Heart left ventricle (tissue), 16 donors: ENCODE measurements around the gene PCMT1. TPM values are rescaled to one million over a fixed set of nuclear protein-coding genes. Genes with fewer than 3 reads are reported as not detected.

Source experiments
- ATAC-seq, 4 donors: fragments of 200-7000 bp; cut with Tn5 transposase; one replicate each; pipeline ENCODE4 v1.9.1; 2020 to 2022; ENCODE audit warnings: moderate library complexity in 4 of 4, mild to moderate bottlenecking in 3 of 4, moderate number of reproducible peaks in 1 of 4
- DNase-seq, 5 donors: peaks; one replicate each; pipeline ENCODE4 v3.0.0-alpha.2; 2020
- H3K27ac ChIP-seq, 12 donors: fragments of 200-600 bp; sonication (generic) in 4 of 12; one replicate each; pipeline versions ENCODE4 v1.5.0 to v1.8.0; 2016 to 2022; ENCODE audit warnings: mild to moderate bottlenecking in 2 of 12
- H3K27me3 ChIP-seq, 9 donors: fragments of 200-600 bp; sonication (generic) in 2 of 9; one replicate each; pipeline versions ENCODE4 v1.5.1 to v1.8.0; 2016 to 2022; ENCODE audit warnings: mild to moderate bottlenecking in 3 of 9
- H3K36me3 ChIP-seq, 9 donors: fragments of 200-600 bp; sonication (generic) in 2 of 9; one replicate each; pipeline versions ENCODE4 v1.5.0 to v1.8.0; 2018 to 2022; ENCODE audit warnings: mild to moderate bottlenecking in 2 of 9
- H3K4me1 ChIP-seq, 12 donors: fragments of 200-600 bp; sonication (generic) in 4 of 12; one replicate each; pipeline versions ENCODE4 v1.5.0 to v1.8.0; 2016 to 2022; ENCODE audit warnings: mild to moderate bottlenecking in 3 of 12
- H3K4me3 ChIP-seq, 12 donors: fragments of 200-600 bp; sonication (generic) in 4 of 12; one replicate each; pipeline versions ENCODE4 v1.5.0 to v1.8.0; 2017 to 2022; ENCODE audit warnings: mild to moderate bottlenecking in 9 of 12, moderate library complexity in 4 of 12
- H3K9me3 ChIP-seq, 12 donors: fragments of 200-600 bp; sonication (generic) in 4 of 12; one replicate each; pipeline versions ENCODE4 v1.5.0 to v1.8.0; 2016 to 2022; ENCODE audit warnings: mild to moderate bottlenecking in 1 of 12
- POLR2A ChIP-seq, 2 donors: fragments of 450-650 bp; IDR thresholded peaks; one replicate each; pipeline ENCODE4 v1.6.1; 2017; ENCODE audit warnings: antibody characterized with exemption in 2 of 2, mild to moderate bottlenecking in 2 of 2, moderate library complexity in 2 of 2
- WGBS, 4 donors: extraction: QIAGEN DNeasy Blood & Tissue Kit in 2 of 4; methylation state at CpG; one replicate each; pipeline versions ENCODE4 v1.1.5 to v1.1.7; 2013 to 2018; 5-methylcytosine and 5-hydroxymethylcytosine counted together
- intact Hi-C, 10 donors: fragments of 100-400 bp; cut with DNase I; formaldehyde crosslinking; loops; one replicate each; pipeline versions ENCODE4 v1.11.1 to v1.14.2; 2022
- polyA plus RNA-seq, 2 donors: library from polyadenylated mRNA; stranded (reverse); fragments of 200-250 nt; gene quantifications; one replicate each; pipeline ENCODE4 v1.2.3, GENCODE V29; 2013
- total RNA-seq, 9 donors: library from RNA; depleted of rRNA in 2 of 9; stranded (reverse); fragments of >200 nt in 2 of 9; fragmentation: NEBNext Ultra II Directional in 3 of 9; extraction: Animal tissue kit (Norgen Biotek cat#: 25700) in 3 of 9; gene quantifications; one replicate each; pipeline versions ENCODE4 v1.1.0 to v1.2.4, GENCODE V29; 2016 to 2023
- TF ChIP-seq, protein P1 (sequence below), 12 donors: fragments of 200-600 bp; sonication (generic) in 4 of 12; IDR thresholded peaks; one replicate each; pipeline versions ENCODE4 v1.5.0 to v1.8.0; 2018 to 2022; ENCODE audit warnings: antibody characterized with exemption in 12 of 12, mild to moderate bottlenecking in 5 of 12
- donor health status: ischemic (EF 13 %, LVEDD 7.1; RV severe dilation, severe dysfunction).
- donor health status: healthy with polysubstance abuse.
- donor health status: DM: no; HTN: yes; CAD: no.
- donor health status: DM: no; HTN: no; CAD: no.
- donor health status: ischemic (EF 25% LVEDD 6.9; RV normal size, moderate dysfunction).
- donor health status: ischemic (EF 25% LVEDD 5.7; RV mildly dilated, moderate dysfunction).
- donor health status: healthy.
- donor health status: DM: yes; HTN: yes; CAD: no.
- donor health status: ischemic (EF 35%, LVEDD 5.7; RV mildly dilated, moderate dysfunction).
- donor health status: nonischemic (EF 11% LVEDD 7.7; RV severe dilation, severe dysfunction).
- donor health status: DM: yes; HTN: yes; CAD: no.
- donor health status: PGD.
- donor health status: ischemic (EF 29% LVEDD 5.4; RV normal size, mild dysfunction).
- donor health status: nonischemic (EF 23%, LVEDD 6.1; RV moderate dilation, normal function).

Gene PCMT1
- total and polyA plus RNA-seq, 11 donors = 72.2 to 243 (median 164) TPM

DNA sequence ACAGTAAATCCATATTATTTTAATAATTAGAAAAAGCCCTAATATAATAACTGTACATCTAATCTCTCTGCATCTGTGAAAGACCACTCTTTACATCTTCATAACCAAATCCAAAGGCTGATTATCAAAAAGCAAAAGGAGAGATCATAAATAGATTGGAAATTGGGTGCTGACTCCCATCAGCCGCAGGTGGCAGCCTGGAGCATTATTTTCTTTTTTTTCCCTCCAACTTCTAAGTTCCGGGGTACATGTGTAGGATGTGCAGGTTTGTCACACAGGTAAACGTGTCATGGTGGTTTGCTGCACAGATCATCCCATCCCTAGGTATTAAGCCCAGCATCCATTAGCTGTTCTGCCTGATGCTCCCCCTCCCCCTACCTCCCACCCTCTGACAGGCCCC lies 84.1 kb downstream of the PCMT1 start:
- Histone ChIP-seq H3K27me3 (no peaks in the 10 kb centered on the region), H3K36me3 (peaks cover 0 to 44% (median 0%) of the 10 kb centered on the region in 9 donors), H3K4me1 (no peaks in the 10 kb centered on the region), H3K27ac (no peak overlapping the region), H3K4me3 (no peak overlapping the region), H3K9me3 (peaks cover 0 to 3% (median 0%) of the 10 kb centered on the region in 12 donors)
- ATAC-seq = no peak
- TF ChIP-seq POLR2A (IDR thresholded peaks at IDR 0.05) = no peak
- TF ChIP-seq, protein P1, sequence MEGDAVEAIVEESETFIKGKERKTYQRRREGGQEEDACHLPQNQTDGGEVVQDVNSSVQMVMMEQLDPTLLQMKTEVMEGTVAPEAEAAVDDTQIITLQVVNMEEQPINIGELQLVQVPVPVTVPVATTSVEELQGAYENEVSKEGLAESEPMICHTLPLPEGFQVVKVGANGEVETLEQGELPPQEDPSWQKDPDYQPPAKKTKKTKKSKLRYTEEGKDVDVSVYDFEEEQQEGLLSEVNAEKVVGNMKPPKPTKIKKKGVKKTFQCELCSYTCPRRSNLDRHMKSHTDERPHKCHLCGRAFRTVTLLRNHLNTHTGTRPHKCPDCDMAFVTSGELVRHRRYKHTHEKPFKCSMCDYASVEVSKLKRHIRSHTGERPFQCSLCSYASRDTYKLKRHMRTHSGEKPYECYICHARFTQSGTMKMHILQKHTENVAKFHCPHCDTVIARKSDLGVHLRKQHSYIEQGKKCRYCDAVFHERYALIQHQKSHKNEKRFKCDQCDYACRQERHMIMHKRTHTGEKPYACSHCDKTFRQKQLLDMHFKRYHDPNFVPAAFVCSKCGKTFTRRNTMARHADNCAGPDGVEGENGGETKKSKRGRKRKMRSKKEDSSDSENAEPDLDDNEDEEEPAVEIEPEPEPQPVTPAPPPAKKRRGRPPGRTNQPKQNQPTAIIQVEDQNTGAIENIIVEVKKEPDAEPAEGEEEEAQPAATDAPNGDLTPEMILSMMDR (IDR thresholded peaks at IDR 0.05) = no peak
- 89 to 98% (median 94%) methylated on average over 3 of the region's 3 CpGs for WGBS, 4 donors
- no peak for DNase-seq
- intact Hi-C loops = loop anchor here (1.0 to 10.0 kb wide), 9 partner anchors 31 to 191 kb away; partner anchors contain the start of genes LRP11 (in 5 of the 10) and RAET1L (in 1 of the 10)

DNA sequence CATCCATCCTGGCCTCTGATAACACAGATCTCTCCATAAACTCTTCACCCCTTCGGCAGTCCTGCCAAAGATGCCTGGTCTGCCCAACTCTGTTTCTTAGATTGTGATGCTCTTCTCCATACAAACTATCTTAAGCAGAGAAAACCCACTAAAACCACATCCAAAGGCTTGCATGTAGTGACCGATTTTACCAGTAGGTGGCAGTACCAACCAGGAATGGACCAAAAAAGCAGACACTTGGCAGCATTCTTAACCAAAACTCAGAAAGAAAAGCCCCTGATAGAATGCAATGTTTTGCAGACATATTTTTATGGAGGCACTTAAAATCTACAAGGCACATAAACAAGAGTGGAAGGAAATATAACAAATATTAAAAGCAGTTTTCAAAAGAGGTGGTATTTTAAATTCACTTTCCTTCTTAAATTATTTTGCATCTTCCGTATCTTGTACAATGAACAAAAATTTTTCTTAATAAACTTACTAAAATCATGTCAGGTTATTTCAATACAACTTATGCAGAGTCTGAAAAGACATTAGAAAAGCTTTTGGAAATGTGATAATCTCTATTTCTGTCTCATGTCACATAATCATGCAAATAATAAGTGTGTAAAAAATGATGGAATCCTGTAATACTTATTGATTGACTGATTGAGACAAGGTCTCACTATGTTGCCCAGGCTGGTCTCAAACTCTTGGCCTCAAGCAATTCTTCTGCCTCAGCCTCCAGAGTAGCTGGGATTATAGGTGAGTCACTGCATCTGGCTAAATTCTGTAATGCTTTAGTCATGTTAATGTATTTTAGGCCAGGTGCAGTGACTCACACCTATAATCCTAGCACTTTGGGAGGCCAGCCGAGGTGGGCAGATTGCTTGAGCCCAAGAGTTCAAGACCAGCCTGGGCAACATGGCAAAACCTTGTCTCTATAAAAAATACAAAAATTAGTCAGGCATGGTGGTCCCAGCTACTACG lies 85.3 kb downstream of the PCMT1 start:
- ATAC-seq (peak in 2 of 4 donors; percentile 42 to 62), DNase-seq (peak in 2 of 5 donors; percentile 36 to 50)
- WGBS, 4 donors = 54 to 57% (median 55%) methylated on average over 5 of the region's 5 CpGs
- Histone ChIP-seq H3K4me3 (no peak overlapping the region), H3K27me3 (no peaks in the 10 kb centered on the region), H3K36me3 (peaks cover 0 to 37% (median 0%) of the 10 kb centered on the region in 9 donors), H3K27ac (no peak overlapping the region), H3K9me3 (peaks cover 0 to 3% (median 0%) of the 10 kb centered on the region in 12 donors), H3K4me1 (no peaks in the 10 kb centered on the region)
- intact Hi-C loops = loop anchor here (1.0 to 10.0 kb wide), 9 partner anchors 30 to 190 kb away; partner anchors contain the start of genes LRP11 (in 5 of the 10) and RAET1L (in 1 of the 10)
- TF ChIP-seq, protein P1 (IDR thresholded peaks at IDR 0.05) = peak; percentile 85 to 96 (median 93)
- no peak for TF ChIP-seq POLR2A (IDR thresholded peaks at IDR 0.05)

DNA sequence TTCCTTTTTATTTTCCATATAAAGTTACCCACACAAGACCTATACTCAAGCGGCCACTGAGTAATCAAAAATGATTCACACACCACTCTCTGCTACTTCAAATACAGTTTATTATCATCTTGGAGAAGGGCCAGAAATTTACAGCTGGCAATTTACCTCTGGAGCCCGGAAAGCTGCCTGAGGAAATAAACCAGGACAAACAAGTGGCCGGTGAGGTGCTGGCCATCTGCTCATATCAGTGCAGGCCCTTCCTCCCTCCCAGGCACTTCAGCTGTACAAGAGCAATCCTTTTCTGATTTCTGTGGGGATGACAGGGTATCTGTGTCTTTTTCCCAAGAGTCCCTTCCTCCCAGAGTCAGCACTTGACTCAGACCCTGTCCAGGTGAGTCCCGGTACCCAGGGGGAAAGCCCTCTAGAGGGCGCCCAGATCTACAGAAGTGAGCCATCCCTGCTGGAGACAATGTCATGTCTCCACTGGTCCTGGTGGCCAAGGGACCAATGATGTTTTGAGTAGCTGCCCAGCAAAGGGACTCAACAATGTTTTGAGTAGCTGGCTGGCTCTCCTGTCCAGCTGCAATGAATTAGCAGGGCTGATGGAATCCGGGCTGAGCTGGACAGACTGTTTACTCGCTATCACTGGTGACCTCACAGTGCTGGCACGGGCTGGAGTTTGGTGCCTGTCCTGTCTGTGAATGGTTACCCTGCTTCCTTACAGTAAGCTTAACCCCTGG lies 91.0 kb downstream of the PCMT1 start:
- Histone ChIP-seq H3K27ac (peak overlapping the region in 6 of 12 donors; percentile 13 to 57 (median 32)), H3K4me1 (peaks cover 0 to 15% (median 7%) of the 10 kb centered on the region in 12 donors), H3K9me3 (no peaks in the 10 kb centered on the region), H3K4me3 (no peak overlapping the region), H3K36me3 (peaks cover 0 to 22% (median 7%) of the 10 kb centered on the region in 9 donors), H3K27me3 (no peaks in the 10 kb centered on the region)
- TF ChIP-seq, protein P1 (IDR thresholded peaks at IDR 0.05) = peak; percentile 38 to 72 (median 58)
- TF ChIP-seq POLR2A (IDR thresholded peaks at IDR 0.05) = no peak
- WGBS, 4 donors = 29 to 34% (median 32%) methylated on average over 7 to 8 of the region's 8 CpGs
- DNase-seq (peak; percentile 81 to 93 (median 86)), ATAC-seq (peak; percentile 98)
- intact Hi-C loops = loop anchor here in 1 of 10 donors (2.0 kb wide), 1 partner anchor 84 kb away; no protein-coding TSS in a partner anchor
